Stimulated activated CD8-positive, alpha-beta memory T cell treated with anti-CD3 and anti-CD28 coated beads, Interleukin-4, amount 100 ng/mL, for 48 hours (primary cell): ENCODE data around the gene PA2G4.
A peak's percentile ranks its signal among the peaks of the same experiment; 100 is the strongest.
"Not testable (repeated sequence)": the region's sequence is repeated elsewhere in the genome, so short reads cannot be mapped to it uniquely, and the experiment has no call there.

Experiments used
- DNase-seq: peaks from one replicate; pipeline ENCODE4 v3.0.0-alpha.2; 2020

The PA2G4 gene

DNA sequence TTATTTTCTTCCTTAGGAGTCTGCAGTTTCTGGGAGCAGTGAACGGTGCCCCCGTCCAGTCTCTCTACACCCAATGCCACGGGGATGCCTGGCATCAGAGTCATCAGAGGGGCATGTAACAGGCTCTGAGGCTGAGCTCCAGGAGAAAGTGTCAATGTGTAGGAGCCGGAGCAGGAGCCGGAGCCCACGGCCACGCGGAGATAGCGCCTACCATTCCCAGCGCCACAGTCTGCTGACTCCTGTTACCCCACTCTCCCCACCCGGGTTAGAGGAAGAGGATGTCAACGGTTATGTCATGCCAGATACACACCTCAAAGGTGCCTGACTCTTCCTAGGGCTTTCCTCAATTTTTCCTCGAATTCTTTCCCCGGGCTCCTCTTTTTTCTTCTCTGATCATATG is 3.3 kb upstream of the PA2G4 start:
- no peak for DNase-seq

GRCh38 chr12:56102683-56103065 is 1.7 kb upstream of the PA2G4 start:
- DNase-seq, result no peak

DNA sequence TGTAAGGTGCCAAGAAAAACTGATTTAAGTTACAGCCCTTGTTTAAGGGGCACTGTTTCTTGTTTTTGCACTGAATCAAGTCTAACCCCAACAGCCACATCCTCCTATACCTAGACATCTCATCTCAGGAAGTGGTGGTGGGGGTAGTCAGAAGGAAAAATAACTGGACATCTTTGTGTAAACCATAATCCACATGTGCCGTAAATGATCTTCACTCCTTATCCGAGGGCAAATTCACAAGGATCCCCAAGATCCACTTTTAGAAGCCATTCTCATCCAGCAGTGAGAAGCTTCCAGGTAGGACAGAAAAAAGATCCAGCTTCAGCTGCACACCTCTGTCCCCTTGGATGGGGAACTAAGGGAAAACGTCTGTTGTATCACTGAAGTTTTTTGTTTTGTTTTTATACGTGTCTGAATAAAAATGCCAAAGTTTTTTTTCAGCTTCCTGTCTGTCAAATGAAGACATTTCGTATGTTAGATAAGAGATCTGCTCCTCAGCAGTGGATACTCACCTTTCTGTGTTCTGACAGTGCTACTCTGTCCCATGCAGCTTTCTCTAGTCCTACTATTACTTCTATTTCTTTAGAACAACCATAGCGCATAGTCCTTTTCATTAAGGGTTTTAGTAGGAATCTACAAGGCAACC is 1.2 kb upstream of the PA2G4 start:
- no peak for DNase-seq

GRCh38 chr12:56103823-56104108 is 593 bp upstream of the PA2G4 start:
- no peak for DNase-seq

DNA sequence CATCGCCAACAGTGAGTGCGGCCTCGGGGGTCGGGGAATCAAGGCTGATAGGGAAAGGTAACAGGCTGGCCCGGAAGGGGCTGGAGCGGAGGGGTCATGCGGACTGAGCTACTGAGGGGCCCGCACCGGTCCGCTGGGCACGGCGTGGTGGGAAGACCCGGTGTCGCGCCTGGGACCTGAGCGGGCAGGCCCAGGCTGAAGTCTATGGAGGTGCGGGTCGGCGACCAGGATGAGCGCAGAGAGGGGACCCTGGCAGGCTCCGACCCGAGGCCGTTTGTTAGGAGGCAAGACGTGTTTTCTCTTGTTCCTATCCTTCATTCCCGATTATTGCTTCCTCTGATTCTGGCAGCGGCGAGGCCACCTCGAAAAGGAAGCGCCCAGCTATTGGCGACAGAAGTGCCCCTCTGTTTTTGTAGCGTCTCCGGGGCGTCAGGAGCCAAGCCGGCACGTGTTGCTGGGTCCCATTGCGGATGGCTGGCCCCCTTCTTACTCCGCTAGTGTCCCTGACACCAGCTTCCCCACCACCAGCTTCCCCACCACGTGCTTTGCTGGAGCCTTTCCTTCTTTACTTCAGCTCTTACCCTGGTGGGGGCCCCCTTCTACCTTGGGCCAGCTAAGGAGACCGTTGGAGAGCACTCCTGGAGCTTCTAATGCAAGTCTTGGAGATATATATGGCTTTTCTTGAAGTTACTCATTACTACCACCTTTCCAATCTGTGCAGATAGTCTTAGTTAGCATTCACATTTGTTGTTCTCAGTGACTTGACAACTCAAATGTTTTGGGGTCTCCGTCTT is 653 bp downstream of the PA2G4 start:
- DNase-seq, result peak; percentile 50

GRCh38 chr12:56105609-56105902 is 1.2 kb downstream of the PA2G4 start:
- no peak for DNase-seq

DNA sequence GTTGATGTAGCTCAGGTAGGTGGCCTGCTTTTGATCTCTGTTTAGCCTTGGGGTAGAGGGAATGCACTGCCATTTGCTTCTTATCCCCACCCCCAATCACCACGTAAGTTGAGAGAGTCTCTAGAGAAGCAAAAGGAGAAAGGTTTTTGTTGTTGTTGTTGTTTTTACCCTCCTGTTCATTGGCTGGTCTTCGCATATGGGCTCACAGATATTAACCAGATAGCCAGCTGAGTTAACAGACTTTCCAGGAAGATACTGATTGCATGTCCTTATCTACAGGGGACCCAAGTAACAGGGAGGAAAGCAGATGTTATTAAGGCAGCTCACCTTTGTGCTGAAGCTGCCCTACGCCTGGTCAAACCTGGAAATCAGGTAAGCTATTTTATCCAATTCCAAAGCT is 2.9 kb downstream of the PA2G4 start:
- DNase-seq, result no peak

GRCh38 chr12:56110571-56110970 is 6.2 kb downstream of the PA2G4 start:
- no peak for DNase-seq

- no peak for DNase-seq
These were observed 9.7 kb downstream of the PA2G4 start for GRCh38 chr12:56114084-56114483.

DNA sequence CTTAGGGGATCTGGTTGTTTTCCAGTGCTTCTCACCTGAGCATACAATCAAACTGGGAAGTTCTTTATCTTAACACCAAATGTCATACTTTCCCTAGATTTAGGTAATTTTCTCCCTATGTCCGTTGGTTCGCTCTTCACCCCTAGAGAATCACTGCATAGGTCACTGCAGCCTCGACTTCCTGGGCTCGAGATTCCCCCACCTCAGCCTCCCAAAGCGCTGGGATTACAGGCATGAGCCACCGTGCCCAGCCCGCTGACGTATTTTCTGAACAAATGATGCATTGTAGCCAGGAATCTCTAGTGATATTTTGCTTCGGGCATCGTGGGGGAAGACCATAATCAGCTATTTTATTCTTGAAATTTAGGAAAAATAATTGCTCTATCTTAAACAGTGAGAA is 11.0 kb downstream of the PA2G4 start:
- no peak for DNase-seq

- DNase-seq, result peak; percentile 98
These were observed 12.1 kb downstream of the PA2G4 start, which contains the start of gene RPL41 for GRCh38 chr12:56116267-56117081. Gene RPL41, plus strand, starts transcription at chr12:56116633.

GRCh38 chr12:56117082-56117706 is 12.8 kb downstream of the PA2G4 start:
- DNase-seq, result not testable (repeated sequence)

DNA sequence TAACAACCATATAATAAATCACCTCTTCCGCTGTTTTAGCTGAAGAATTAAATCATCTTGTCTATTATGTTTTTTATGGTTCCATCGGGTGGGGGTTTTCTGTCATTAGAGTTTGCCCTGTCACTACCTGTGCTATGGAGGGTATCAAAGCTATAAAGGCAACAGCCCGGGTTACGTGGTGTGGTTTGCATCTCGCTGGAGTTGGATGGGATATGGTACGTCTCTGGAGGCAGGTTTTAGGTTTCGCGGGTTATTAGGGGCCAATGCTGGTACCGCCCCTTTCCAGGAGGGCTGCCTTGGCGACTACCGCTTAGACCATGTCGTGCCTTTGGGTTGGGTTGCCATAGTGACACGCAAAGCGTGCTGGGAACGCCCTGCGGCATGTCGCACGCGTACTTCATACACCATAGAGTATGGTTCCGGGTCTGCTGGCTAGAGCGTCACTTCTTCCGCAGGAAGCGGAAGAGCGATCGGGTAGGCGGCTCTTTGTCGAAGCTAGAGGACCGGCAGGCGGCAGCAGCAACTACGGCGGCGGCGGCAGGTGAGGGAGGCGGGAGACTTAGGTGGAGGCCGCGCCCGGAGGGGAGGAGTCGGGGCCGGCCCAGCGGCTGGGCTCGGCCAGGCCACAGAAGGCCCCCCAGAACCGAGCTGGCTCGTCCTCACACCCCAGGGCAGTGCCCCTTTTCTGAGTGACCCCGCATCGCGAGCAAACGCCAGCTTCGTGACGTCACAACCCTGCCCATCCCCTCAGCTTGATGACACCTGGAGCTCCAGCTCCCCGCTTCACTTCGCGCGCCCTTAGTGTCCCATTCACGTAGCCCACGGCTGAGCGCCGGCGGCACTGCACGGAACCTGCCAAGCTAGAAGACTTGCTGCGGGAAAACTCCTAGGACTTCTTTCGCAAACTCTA is 13.7 kb downstream of the PA2G4 start, which contains the start of gene ZC3H10:
ZC3H10 (plus strand) TSS at position 489 of the 910 bp plus-strand sequence. CDS start 2,297 bp downstream, outside the sequence.
- peak; percentile 99 for DNase-seq

DNA sequence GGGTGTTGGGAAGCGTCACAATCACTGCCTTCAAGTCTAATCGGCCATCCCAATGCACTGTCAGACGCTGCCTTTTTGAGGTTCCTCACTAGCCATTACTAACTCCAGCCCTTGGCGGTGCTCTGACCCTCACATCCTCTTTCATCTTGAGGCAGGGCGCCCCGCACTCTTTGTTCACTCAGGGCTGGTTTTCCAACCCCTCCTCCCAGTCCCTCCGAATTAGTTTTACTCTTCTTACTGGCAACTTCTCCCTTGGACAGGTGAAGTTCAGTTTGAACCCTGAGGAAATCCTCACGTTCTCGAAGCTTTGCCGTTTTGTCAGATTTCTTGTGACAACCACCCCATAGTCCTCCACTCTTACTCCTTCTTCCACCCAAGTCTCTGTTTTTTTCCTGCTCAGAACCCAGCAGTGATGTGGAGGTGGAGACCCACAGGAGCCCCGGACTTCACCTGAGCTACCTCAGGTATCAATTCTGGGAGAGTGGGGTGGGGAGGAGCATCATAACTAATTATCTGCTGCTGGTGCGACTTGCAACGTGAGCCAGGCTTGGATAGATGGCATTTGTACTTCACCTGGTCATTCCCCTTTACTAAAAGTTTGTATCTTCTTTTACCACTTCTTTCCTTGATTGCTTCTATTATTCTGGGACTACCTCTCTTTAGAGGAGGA is 14.5 kb downstream of the PA2G4 start:
- DNase-seq, result no peak

DNA sequence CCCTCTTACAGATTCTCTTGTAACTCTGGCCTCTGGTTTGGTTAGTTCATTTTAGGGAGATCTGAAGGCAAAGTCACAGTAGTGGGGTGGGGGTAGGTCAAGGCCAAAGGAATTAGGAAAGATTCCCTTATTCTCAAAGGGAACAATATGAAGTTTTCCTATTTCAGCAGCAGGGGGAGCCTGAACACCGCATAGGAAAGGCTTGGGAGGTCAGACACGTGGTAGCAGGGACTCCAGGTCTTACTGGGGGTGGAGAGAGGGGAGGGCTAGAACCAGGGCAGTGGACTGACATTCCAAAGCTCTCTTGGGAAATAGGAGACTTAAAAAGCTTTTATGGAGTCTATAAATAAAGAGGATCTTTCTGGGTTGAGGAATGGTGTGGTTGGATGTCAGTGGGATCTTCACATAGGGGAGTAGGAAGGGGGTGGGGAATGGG is 15.0 kb downstream of the PA2G4 start:
- peak; percentile 69 for DNase-seq

DNA sequence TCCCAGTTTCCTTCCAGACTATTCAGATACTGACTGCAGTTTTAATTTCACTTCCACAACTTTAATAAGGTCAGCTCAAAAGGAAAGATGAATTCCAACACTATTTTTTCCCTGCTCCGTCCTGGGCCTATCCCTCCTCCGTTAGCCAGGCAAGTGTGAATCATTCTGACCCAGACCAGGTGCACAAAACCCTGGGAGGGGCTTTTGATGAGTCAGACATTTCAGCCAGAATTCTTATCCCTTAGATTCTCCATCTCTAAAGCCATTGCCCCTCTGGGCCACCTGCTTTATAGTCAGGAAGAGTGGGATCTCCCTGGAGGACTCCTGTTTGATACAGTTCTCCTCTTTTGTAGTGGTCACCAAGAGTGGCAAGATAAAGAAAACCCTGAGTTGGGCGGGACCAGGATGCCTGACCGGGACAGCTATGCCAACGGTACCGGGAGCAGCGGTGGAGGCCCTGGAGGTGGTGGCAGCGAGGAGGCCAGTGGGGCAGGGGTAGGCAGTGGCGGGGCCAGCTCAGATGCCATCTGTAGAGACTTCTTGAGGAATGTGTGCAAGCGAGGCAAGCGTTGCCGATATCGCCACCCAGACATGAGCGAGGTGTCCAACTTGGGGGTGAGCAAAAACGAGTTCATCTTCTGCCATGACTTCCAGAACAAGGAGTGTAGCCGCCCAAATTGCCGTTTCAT is 15.9 kb downstream of the PA2G4 start:
- DNase-seq, result no peak

GRCh38 chr12:56121204-56121870 is 17.0 kb downstream of the PA2G4 start:
- DNase-seq, result no peak

- no peak for DNase-seq
These were observed 18.3 kb downstream of the PA2G4 start for GRCh38 chr12:56122637-56123036.

- DNase-seq, result no peak
These were observed 19.8 kb downstream of the PA2G4 start for GRCh38 chr12:56124133-56124532.

DNA sequence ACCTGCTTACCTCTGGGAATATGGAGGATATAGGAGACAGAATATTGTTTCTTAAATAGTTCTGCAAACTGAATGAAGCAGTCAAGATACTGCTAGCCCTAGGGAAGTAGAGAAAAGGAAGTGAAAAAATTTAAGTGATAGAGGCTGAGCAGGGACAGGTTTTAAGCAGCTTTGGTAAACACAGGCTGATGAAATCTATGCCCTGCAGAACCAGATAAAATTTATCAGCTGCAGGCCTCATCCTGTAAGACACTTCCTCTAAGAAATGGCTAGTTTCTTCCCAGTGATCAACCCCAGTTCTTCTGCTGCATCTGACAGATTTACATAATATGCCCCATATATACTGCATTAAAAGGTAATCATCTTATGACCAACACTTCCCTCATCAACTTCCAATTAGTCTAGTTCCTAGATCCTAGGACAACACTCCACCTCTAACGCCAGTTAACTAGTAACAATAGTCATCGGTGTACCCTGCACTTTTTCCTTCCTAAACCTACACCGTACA is 22.4 kb downstream of the PA2G4 start:
- DNase-seq, result no peak
